ENCODE results near the gene STAB1. TPM values are rescaled to one million over a fixed set of nuclear protein-coding genes. Genes with fewer than 3 reads are reported as not detected.
"Not testable (repeated sequence)": the region's sequence is repeated elsewhere in the genome, so short reads cannot be mapped to it uniquely, and the experiment has no call there.

The STAB1 gene
- polyA plus RNA-seq, 1 donor: 37.3 TPM

DNA sequence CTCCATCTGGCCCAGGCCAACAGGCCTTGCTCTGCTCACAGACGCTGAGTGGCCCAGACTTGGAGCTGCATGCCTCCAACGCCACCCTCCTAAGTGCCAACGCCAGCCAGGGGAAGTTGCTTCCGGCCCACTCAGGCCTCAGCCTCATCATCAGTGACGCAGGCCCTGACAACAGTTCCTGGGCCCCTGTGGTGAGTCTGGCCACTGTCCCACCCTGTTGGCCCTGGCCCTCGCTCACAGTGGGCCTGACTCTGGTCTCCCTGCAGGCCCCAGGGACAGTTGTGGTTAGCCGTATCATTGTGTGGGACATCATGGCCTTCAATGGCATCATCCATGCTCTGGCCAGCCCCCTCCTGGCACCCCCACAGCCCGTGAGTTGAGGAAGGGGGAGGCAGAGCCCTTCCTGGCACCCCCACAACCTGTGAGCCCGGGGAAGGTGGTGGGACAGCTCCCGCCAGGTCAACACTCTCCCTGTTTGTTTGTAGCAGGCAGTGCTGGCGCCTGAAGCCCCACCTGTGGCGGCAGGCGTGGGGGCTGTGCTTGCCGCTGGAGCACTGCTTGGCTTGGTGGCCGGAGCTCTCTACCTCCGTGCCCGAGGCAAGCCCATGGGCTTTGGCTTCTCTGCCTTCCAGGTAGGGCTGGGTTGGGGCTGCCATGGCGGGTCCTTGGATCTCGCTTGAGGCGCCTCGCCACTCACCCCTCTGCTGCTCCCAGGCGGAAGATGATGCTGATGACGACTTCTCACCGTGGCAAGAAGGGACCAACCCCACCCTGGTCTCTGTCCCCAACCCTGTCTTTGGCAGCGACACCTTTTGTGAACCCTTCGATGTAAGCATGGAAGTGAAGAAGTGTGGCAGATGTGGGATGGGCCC is 28.5 kb downstream of the STAB1 start:
- DNase-seq (ENCODE audit: low read depth): no peak

DNA sequence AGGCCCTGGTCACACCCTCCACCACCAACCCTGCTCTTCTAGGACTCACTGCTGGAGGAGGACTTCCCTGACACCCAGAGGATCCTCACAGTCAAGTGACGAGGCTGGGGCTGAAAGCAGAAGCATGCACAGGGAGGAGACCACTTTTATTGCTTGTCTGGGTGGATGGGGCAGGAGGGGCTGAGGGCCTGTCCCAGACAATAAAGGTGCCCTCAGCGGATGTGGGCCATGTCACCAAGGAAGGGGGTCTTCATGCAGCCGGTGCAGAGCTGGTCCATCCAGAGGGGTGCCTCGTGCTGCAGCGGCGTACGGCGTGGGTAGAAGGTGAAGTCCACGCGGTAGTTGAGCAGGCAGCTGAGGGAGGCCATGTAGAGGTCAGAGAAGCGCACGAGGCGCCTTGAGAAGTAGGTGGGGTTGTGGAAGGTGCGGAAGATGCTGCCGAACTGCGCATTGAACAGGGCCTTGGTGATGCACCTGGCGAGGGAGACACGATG is 29.2 kb downstream of the STAB1 start:
- DNase-seq (ENCODE audit: low read depth): no peak

GRCh38 chr3:52524752-52525679 is 29.9 kb downstream of the STAB1 start:
- no peak for DNase-seq (ENCODE audit: low read depth)

DNA sequence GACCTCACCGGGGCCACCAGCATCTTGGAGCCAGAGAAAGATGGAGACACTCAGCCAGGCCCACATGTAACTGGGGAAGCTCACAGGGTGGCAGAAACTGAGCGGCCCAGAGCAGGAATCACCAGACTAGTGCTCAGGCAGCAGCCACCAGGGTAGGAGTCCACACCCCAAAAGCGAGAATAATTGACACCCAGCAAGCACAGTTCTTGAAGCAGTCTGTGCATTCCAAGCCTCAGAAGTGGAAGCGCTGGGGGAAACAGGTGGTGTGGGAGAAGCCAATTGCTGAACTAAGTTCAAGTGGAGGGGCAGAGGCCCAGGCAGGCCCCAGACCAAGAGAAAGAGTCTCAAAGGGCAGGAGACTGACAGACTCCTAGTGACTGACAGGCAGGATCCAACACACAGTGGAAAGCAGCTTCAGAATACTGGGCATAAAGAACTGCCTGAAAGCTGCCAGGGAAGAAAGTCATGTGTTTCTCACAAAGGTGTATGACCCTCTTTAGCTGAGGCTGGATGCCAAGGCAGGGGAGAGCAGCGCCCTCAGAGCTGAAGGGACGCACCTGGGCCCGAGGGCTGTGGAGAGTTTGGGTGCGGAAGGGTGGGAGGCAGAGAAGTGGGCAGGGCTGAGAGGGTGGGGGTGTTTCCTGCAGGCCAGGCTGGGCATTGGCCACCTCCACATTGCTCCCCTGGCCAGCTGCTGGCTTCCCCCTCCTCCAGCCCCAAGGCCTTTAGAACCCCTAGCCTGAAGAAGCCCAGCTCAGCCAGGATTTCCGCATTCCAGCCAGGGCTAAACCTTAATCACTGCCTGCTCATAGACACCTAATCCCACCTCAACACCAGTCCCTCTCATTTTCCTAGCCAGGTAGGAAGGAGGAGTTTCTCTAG is 30.8 kb downstream of the STAB1 start:
- no peak for DNase-seq (ENCODE audit: low read depth)

DNA sequence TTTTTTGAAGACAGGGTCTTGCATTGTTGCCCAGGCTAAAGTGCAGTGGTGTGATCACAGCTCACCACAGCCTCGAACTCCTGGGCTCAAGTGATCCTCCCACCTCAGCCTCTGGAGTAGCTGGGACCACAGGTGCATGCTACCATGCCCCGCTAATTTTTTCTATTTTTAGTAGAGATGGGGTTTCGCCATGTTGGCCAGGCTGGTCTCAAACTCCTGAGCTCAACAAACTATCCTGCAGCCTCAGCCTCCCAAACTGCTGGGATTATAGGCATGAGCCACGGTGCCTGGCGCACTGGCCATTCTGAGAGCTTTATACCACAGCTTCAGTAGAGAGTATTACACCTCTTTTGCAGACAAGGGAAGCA is 31.5 kb downstream of the STAB1 start:
- not testable (repeated sequence) for DNase-seq (ENCODE audit: low read depth)

- no peak for DNase-seq (ENCODE audit: low read depth)
These were observed 32.0 kb downstream of the STAB1 start for GRCh38 chr3:52527039-52527731.

- no peak for DNase-seq (ENCODE audit: low read depth)
These were observed 32.8 kb downstream of the STAB1 start for GRCh38 chr3:52527732-52528585.

DNA sequence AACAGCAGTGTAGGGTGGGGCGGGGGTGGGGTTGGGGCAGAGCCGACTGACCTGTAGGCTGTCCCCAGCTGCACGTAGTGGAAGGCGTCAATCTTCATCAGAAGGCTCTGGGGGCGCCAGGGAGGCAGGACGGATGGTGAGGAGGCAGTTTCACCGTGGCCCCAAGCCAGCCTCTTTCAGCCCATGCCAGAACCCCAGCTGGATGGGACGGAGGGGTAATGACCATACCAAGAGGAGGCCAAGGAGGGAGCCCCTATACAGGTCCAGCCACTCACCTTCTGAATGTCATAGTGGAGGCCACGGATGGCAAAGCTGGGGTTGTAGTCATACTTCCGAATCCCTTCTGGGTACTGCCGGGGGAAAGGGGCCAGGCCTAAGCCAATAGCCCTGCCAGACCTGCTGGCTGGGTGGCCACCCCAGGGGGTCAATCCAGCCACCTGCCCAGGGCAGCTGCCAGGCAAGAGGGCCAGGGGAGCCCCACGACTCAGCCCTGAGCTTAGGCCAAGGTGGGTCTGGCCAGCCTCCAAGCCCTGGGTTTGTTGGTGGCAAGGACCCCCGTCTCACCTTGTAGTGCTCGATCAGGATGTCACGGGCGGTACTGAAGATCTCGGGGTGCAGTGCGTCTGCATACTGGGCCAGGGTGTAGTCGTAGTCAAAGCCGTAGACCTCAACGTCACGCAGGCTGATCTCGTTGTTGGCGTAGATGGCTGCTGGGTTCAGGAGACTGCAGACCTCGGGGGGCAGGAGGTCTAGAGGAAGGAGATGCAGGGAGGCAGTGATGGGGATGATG is 33.6 kb downstream of the STAB1 start:
- DNase-seq (ENCODE audit: low read depth): no peak

GRCh38 chr3:52529376-52530333 is 34.5 kb downstream of the STAB1 start:
- no peak for DNase-seq (ENCODE audit: low read depth)

DNA sequence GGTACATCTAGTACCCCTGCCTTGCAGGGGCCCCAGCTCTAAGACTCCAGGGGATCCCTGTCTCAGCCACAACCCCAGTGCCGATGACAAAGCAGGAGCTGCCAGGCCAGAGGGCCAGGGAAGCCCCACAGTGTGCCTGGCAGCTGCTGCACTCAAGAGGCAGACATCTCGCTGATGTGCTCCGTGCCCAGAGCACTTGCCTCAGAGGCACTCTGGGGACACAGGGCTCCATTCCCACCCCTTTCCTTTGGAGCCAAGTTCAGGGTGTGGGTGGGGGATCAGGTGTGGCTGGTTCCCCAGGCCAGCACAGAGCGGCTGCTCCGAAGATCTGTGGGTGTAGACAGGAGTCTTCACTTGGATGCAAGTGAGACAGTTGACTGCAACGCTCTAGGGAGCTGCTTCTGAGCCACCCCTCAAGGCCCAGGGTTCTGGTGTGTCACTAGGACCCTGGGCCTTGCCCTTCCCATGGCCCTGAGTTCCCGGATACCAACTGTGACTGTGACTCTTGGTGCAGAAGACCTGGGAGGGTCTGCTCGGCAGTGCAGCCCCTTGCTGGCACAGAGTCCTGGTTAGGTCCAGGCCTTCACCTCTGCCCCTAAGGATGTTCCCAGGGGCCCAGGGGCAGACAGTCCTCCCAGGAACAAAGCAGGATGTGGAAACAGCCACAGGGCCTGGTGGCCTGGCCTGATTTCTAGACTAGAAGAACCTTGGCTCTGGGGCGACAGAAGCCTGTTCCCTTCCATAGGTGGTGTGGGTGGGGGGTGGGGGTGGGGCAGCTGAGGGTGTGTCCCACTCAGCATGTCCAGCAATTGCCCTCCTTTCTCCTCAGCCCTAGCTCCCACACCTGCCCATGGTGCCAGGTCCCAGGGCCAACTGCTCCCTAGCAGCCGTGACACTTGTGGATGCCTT is 36.0 kb downstream of the STAB1 start:
- DNase-seq (ENCODE audit: low read depth): no peak

GRCh38 chr3:52531860-52532516 is 36.9 kb downstream of the STAB1 start:
- DNase-seq (ENCODE audit: low read depth): no peak

DNA sequence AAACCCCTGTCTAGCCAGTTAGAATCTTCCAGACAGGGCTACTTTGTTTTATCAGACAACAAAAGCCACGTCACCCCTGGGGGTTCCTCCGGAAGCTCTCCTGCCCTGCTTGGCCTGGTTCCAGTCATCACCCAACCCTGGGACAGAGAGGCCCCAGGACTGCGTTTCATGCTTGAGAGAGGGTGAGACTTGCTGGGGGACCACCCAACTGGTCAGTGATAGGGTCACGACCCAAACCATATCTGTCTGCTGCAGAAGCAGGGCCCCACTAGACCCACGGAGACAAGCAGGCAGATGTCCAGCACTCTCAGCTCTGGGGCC is 37.3 kb downstream of the STAB1 start:
- DNase-seq (ENCODE audit: low read depth): no peak

- DNase-seq (ENCODE audit: low read depth): no peak
These were observed 37.9 kb downstream of the STAB1 start for GRCh38 chr3:52532838-52533622.

GRCh38 chr3:52533623-52534280 is 38.6 kb downstream of the STAB1 start, which contains the start of gene NT5DC2:
NT5DC2 (minus strand) TSS chr3:52533857; CDS start chr3:52533737, 120 bp downstream.
- DNase-seq (ENCODE audit: low read depth): no peak
